NOMO-1 (cell line): ENCODE results near the gene SLC25A15.
"Not testable (repeated sequence)": the region's sequence is repeated elsewhere in the genome, so short reads cannot be mapped to it uniquely, and the experiment has no call there.

Source experiments
- DNase-seq, 2 experiments: peaks; one replicate each; lab custom pipeline; 2025; ENCODE audit not compliant: unreplicated experiment in 2 of 2; lab: John Stamatoyannopoulos, UW

SLC25A15 gene

GRCh38 chr13:40780822-40781401, 8.5 kb upstream of the SLC25A15 start:
- DNase-seq, result peak in 1 of 2 experiments; percentile 11

GRCh38 chr13:40781717-40782116, 7.7 kb upstream of the SLC25A15 start:
- DNase-seq, result peak; percentile 73 to 81

DNA sequence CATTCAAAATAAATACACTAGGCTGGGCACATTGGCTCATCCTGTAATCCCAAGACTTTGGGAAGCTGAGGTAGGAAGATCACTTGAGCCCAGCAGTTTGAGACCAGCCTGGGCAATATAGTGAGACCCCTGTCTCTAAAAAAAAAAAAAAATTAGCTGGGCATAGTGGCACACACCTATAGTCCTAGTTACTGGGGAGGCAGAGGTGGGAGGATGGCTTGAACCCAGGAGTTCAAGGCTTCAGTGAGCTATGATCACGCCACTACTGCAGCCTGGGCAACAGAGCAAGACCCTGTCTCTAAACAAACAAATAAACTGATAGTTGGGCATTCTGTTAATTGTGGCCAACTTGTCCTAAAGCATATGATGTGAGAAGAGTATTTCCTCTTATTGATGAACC, 6.4 kb upstream of the SLC25A15 start:
- not testable (repeated sequence) for DNase-seq

DNA sequence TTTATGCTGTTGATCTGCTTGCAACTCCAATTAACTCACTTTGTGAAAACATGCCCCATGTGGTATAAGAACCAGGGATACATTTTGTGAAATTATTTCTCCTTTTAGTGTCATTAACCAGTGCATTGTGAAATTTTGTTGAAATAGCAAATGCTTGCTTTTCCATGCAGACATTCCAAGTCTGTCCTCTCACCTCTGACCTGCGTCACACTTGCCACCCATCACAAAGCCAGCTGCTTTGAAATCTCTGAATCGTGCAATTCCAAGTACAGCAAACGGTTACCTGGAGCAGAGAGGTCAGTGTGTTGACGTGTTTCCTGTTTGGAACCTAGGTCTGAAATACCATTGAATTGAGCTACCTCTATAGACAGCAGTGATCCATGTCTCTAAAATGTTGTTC, 4.9 kb upstream of the SLC25A15 start:
- no peak for DNase-seq

- DNase-seq, result no peak
Measured at GRCh38 chr13:40786568-40786996, 2.8 kb upstream of the SLC25A15 start.

DNA sequence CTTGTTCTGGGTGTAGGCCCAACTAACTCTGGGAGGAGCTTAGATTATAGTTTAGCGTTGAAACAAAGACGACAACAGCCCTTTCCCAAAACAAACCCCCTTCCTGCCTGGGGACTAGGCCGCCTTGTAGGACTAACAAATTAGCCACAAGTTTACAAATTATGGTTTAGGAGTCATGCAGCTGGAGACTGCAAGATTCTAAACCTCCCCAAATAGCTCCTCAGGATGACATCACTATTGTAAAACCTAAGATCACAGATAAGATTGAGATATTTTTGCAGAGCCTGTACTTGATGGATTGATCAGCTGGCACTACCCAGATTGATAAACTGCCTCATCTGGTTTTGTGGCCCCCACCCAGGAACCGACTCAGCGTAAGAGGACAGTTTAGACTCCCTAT, 2.3 kb upstream of the SLC25A15 start:
- no peak for DNase-seq

DNA sequence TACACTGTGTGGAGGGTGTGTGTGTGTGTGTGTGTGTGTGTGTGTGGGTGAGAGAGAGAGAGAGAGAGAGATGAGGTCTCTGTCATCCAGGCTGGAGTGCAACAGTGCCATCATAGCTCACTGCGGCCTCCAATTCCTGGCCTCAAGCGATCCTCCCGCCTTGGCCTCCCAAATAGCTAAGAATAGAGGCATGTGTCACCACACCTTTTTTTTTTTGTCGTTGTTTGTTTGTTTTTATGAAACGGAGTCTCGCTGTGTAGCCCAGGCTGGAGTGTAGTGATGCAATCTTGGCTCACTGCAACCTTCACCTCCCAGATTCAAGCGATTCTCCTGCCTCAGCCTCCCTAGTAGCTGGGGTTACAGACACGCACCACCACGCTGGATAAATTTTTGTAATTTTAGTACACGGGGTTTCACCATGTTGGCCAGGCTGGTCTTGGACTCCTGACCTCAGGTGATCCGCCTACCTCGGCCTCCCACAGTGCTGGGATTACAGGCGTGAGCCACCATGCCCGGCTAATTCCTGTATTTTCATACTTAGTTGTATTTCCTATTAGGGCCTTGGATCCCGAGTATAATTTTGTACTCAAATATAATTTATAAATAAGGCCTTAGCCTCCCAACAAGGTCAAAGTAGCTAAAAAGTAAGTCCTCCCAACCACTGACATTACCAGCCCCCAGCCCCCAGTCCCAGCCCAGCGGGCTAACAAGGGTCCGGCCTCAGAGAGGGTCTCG, 704 bp upstream of the SLC25A15 start:
- not testable (repeated sequence) for DNase-seq

DNA sequence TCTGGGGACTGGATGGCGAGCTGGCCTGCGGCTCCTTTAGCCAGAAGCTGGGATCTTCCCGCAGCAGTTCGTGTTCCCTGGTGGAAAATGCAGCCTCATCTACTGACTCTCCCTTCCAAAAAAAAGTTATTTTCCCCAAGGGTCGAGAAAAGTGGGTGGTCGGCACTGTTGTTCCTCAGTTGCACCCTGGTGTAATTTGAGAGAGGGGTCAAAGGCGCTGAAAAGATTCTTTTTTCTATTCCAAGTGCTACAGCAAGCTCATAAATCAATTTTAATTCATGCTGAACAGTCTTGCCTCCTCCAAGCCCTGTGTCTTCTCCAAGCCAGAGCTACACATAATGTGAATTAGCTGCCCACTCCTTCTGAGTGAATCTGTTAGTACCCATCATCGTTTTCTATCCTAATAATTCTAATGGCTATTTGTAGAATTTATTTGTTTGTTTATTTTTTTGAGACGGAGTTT, 774 bp downstream of the SLC25A15 start:
- DNase-seq, result no peak

GRCh38 chr13:40792284-40793051, 3.1 kb downstream of the SLC25A15 start:
- no peak for DNase-seq

GRCh38 chr13:40793339-40793738, 3.9 kb downstream of the SLC25A15 start:
- DNase-seq, result no peak

- no peak for DNase-seq
Measured at GRCh38 chr13:40794414-40795368, 5.3 kb downstream of the SLC25A15 start.

DNA sequence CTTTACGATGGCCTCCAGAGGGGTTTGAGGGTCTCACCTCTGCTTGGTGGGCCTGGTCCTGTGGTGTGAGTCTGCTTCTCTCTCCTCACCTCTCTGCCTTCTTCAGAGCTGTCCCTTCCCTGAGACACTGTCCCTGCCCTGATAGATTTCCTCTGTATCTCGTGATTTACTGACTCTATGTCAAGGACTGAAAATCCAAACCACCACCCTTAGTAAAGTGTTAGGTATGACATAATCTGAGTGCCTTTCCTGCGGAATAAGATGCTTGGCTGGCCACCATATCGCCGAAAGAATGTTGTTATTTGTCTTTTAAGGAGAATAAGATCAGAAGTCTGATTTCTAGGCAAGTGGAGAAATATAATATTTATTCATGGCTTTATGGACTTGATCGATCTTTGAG, 7.2 kb downstream of the SLC25A15 start:
- DNase-seq, result no peak

DNA sequence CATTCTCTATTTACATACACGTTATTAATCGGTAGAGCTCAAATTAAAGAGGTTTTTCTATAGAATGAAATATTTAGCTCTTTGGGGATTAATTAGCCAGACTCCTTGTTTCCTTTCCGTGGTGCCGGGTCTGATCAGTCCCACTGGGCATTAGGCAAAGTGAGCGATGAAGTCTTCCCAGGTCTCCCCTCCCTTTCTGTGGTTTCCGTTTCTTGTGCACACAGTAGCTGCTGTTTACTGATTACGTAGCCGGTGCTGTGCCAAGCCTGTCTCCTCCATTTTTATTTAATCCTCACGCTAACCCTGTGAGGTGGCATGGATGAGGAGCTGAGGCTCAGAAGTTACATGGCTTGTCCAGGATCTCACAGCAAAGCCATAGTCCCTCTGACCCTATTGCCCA, 9.0 kb downstream of the SLC25A15 start:
- DNase-seq, result no peak

DNA sequence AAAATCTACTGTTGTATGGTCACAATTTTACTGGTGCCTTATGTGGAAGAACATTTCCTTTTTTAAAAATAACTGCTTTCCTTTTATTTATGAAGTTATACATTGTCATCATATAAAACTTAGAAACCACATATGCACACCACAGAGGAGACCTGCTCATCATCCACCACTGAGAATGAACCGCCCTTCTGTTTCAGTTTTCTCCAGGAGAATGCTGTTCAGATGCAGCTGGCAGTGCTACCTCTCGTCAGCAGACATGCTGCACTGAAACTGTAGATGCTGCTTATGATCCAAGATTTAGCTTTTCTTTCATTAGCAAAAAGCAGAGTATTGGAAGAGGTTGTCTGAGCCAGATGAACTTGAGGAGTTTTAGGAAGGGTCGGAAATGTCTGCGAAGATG, 10.1 kb downstream of the SLC25A15 start:
- DNase-seq, result no peak

- no peak for DNase-seq
Measured at GRCh38 chr13:40800559-40800958, 11.1 kb downstream of the SLC25A15 start.

DNA sequence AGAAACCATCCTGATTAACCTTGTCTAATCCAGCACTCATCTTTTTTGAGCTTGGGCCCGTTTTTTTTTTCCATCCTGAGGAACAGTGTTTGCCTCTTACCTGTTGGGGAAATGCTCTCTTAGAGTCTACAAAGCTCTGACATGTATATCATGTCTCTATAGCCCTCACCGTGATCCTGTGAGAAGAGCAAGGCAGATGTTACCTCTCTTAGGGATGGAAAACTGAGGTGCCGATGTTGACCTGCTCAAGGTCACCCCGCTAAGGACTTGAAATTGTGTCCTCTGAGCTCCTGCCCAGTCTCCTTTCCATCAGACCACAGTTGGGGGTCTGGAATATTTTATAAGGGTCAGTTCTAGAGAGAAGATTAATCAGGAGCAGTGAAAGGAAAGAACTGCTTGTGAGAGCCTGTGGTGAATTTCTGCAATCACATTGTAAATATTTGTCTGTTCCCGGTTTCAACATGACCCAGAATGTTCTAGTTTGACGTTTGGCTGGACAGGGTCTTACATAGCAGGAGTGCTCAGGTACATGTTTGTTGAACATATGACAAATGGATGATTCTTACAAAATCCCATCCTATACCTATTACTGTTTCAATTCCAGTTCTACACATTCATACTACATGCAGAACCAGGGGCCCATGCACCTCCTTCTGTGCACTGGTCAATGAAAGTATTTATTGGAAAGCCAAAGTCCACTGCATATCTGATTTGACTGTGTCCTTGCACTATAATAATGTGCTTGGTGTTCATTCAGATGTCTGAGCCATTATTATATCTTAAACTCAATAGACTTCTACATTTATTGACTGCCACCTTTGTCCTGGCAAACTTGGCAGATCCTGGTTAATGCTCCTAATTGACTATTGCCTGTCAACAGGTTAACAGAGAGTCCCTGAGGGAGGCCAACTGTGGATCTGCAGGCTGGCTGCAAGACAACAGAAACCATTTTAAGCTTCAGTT, 12.1 kb downstream of the SLC25A15 start:
- no peak for DNase-seq

DNA sequence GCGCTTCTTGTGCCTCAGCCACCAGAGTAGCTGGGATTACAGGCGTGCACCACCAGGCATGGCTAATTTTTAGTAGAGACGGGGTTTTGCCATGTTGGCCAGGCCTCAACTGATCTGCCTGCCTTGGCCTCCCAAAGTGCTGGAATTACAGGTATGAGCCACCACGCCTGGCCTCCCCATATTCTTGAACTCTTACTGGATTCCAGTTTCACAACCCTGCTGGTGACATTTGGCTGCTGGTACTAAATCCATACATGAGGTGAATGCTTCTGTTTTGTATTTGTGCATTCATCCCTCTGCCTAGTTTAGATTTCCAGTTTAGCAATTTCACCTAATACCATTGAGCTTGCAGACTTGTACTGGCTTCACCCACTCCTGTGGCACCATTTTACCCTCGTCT, 13.9 kb downstream of the SLC25A15 start:
- no peak for DNase-seq

DNA sequence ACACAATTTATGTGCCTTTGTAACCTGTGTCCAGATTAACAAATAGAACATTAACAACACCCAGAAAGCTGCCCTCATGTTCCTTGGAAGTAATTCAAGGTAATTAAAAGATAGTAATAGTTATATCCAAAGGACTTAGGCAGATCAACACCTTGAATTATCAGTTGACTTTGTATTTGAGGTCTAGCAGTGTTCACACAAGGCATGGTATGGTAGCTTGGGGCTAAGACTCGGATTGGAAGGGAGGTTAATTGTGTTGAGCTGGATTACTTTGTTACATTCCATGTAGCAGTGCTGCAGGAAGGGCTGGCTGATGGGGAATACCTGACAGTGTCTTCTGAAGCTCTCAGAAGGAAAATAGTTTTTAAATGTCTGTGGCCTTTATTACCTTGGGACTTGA, 16.8 kb downstream of the SLC25A15 start:
- DNase-seq, result no peak

GRCh38 chr13:40809471-40809870, 20.1 kb downstream of the SLC25A15 start:
- no peak for DNase-seq
